DOHH2 (cell line): ENCODE data around the gene SLC25A31.

ENCODE experiments used
- H3F3A ChIP-seq: fragments of 200-600 bp; sonication (generic), shearing (Covaris generic); 2 replicates; pipeline ENCODE4 v1.6.0; 2016; ENCODE audit warnings: antibody characterized with exemption, mild to moderate bottlenecking; ENCODE audit not compliant: control insufficient read depth, insufficient read depth
- H3K27ac ChIP-seq: fragments of 200-600 bp; sonication (generic); 2 replicates; pipeline ENCODE4 v1.5.1; 2014; ENCODE audit warnings: low read depth, mild to moderate bottlenecking, low read length, moderate library complexity
- H3K27me3 ChIP-seq: fragments of 200-600 bp; sonication (generic); 2 replicates; pipeline ENCODE4 v1.6.1; 2014; ENCODE audit warnings: mild to moderate bottlenecking, low read length, mixed read lengths; ENCODE audit not compliant: control insufficient read depth
- H3K36me3 ChIP-seq: fragments of 200-600 bp; sonication (generic); 2 replicates; pipeline ENCODE4 v1.6.1; 2014; ENCODE audit warnings: mild to moderate bottlenecking, low read length, moderate library complexity, mixed read lengths; ENCODE audit not compliant: control insufficient read depth
- H3K4me1 ChIP-seq: fragments of 200-600 bp; sonication (generic); 2 replicates; pipeline ENCODE4 v1.6.1; 2014; ENCODE audit warnings: mild to moderate bottlenecking, low read length, mixed read lengths; ENCODE audit not compliant: control insufficient read depth
- H3K4me2 ChIP-seq: fragments of 200-600 bp; sonication (generic); 2 replicates; pipeline ENCODE4 v1.6.0; 2014; ENCODE audit warnings: mild to moderate bottlenecking, low read length, moderate library complexity
- H3K4me3 ChIP-seq: fragments of 200-600 bp; sonication (generic); 2 replicates; pipeline ENCODE4 v1.5.1; 2014; ENCODE audit warnings: mild to moderate bottlenecking, low read length, mixed read lengths
- H3K79me2 ChIP-seq: fragments of 200-600 bp; sonication (generic); 2 replicates; pipeline ENCODE4 v1.6.1; 2014; ENCODE audit warnings: mild to moderate bottlenecking, low read length, mixed read lengths; ENCODE audit not compliant: control insufficient read depth
- H3K9me2 ChIP-seq: fragments of 200-600 bp; sonication (generic); replicated peaks from 2 replicates; pipeline ENCODE4 v1.6.1; 2014; ENCODE audit warnings: mild to moderate bottlenecking, low read length, mixed read lengths; ENCODE audit not compliant: control insufficient read depth
- H3K9me3 ChIP-seq: fragments of 200-600 bp; sonication (generic); 2 replicates; pipeline ENCODE4 v1.6.1; 2014; ENCODE audit warnings: antibody characterized with exemption, low read length, mixed read lengths; ENCODE audit not compliant: control insufficient read depth, insufficient read depth
- H4K20me1 ChIP-seq: fragments of 200-600 bp; sonication (generic); 2 replicates; pipeline ENCODE4 v1.6.0; 2014; ENCODE audit warnings: low read depth, mild to moderate bottlenecking, antibody characterized with exemption, low read length, moderate library complexity; ENCODE audit not compliant: control insufficient read depth, insufficient read depth
- CTCF ChIP-seq: fragments of 200-600 bp; sonication (generic); IDR thresholded peaks from one replicate; pipeline ENCODE4 v1.5.1; 2014; ENCODE audit warnings: antibody characterized with exemption, mild to moderate bottlenecking, low read depth, low read length; ENCODE audit not compliant: poor library complexity, severe bottlenecking
- EZH2phosphoT487 ChIP-seq: fragments of 200-600 bp; sonication (generic); IDR thresholded peaks from 2 replicates; pipeline ENCODE4 v1.6.1; 2017; ENCODE audit warnings: borderline replicate concordance, mild to moderate bottlenecking, antibody characterized with exemption, low read length, moderate library complexity, mixed read lengths

Gene SLC25A31

GRCh38 chr4:127737295-127737694 lies 7.1 kb downstream of the SLC25A31 start:
- no peaks in the 10 kb centered on the region for H3K27me3 ChIP-seq
- H3K36me3 ChIP-seq: no peaks in the 10 kb centered on the region
- H3K79me2 ChIP-seq: no peaks in the 10 kb centered on the region
- H3K27ac ChIP-seq: no peak overlapping the region
- TF ChIP-seq CTCF (no peak), EZH2phosphoT487 (no peak)
- H3K4me2 ChIP-seq: no peak overlapping the region
- H4K20me1 ChIP-seq: no peaks in the 10 kb centered on the region
- H3K9me2 ChIP-seq: no peaks in the 10 kb centered on the region
- no peak overlapping the region for H3K4me3 ChIP-seq
- H3K9me3 ChIP-seq: 0 out of 2 replicates have a peak, but pooled peaks cover under 1% of the 10 kb centered on the region
- no peaks in the 10 kb centered on the region for H3F3A ChIP-seq
- H3K4me1 ChIP-seq: no peaks in the 10 kb centered on the region

- no peak overlapping the region for H3K27ac ChIP-seq
- no peaks in the 10 kb centered on the region for H3K9me2 ChIP-seq
- no peak overlapping the region for H3K4me3 ChIP-seq
- no peaks in the 10 kb centered on the region for H3K4me1 ChIP-seq
- H3K79me2 ChIP-seq: no peaks in the 10 kb centered on the region
- no peak overlapping the region for H3K4me2 ChIP-seq
- 0 out of 2 replicates have a peak, but pooled peaks cover 3% of the 10 kb centered on the region for H3K9me3 ChIP-seq
- H3F3A ChIP-seq: no peaks in the 10 kb centered on the region
- no peaks in the 10 kb centered on the region for H3K36me3 ChIP-seq
- H3K27me3 ChIP-seq: no peaks in the 10 kb centered on the region
- no peaks in the 10 kb centered on the region for H4K20me1 ChIP-seq
- TF ChIP-seq CTCF (no peak), EZH2phosphoT487 (no peak)
Observed at GRCh38 chr4:127741247-127741646, 11.0 kb downstream of the SLC25A31 start.

GRCh38 chr4:127747883-127748282 lies 17.7 kb downstream of the SLC25A31 start:
- H3K4me1 ChIP-seq: no peaks in the 10 kb centered on the region
- no peak overlapping the region for H3K4me2 ChIP-seq
- H4K20me1 ChIP-seq: no peaks in the 10 kb centered on the region
- H3K36me3 ChIP-seq: no peaks in the 10 kb centered on the region
- no peaks in the 10 kb centered on the region for H3K9me2 ChIP-seq
- H3K27me3 ChIP-seq: no peaks in the 10 kb centered on the region
- H3K9me3 ChIP-seq: peaks cover 15% of the 10 kb centered on the region; the same call in 1 of the 2 replicates
- H3K4me3 ChIP-seq: no peak overlapping the region
- H3K27ac ChIP-seq: no peak overlapping the region
- no peaks in the 10 kb centered on the region for H3F3A ChIP-seq
- H3K79me2 ChIP-seq: no peaks in the 10 kb centered on the region
- no peak for TF ChIP-seq CTCF
- TF ChIP-seq EZH2phosphoT487: no peak
